Peyer's patch (tissue), 4 donors: ENCODE measurements around the gene NPTX1. TPM values are rescaled to one million over a fixed set of nuclear protein-coding genes. Genes with fewer than 3 reads are reported as not detected.

Experiments
- DNase-seq, 3 donors: peaks; one replicate each; pipeline ENCODE4 v3.0.0-alpha.2; 2017 to 2019
- H3K27ac ChIP-seq, 4 donors: fragments of 200-600 bp; sonication (generic); one replicate each; pipeline ENCODE4 v1.5.1; 2016 to 2019
- H3K27me3 ChIP-seq, 2 donors: fragments of 200-600 bp; sonication (generic); one replicate each; pipeline ENCODE4 v1.5.1; 2019
- H3K36me3 ChIP-seq, 3 donors: fragments of 200-600 bp; sonication (generic); one replicate each; pipeline ENCODE4 v1.5.1; 2016 to 2019
- H3K4me1 ChIP-seq, 4 donors: fragments of 200-600 bp; sonication (generic); one replicate each; pipeline ENCODE4 v1.5.1; 2016 to 2019
- H3K4me3 ChIP-seq, 4 donors: fragments of 200-600 bp; sonication (generic); 1 replicate in 3 of 4; 2 replicates in 1 of 4; pipeline ENCODE4 v1.5.1; 2016 to 2019; ENCODE audit warnings: mild to moderate bottlenecking in 1 of 4
- H3K9me3 ChIP-seq, 4 donors: fragments of 200-600 bp; sonication (generic); one replicate each; pipeline ENCODE4 v1.5.1; 2016 to 2019; ENCODE audit warnings: mild to moderate bottlenecking in 1 of 4
- POLR2A ChIP-seq, 2 donors: fragments of 450-650 bp; IDR thresholded peaks; one replicate each; pipeline ENCODE4 v1.5.1; 2017; ENCODE audit warnings: antibody characterized with exemption in 2 of 2, mild to moderate bottlenecking in 2 of 2, moderate library complexity in 2 of 2
- total RNA-seq, 4 donors: library from RNA; depleted of rRNA; stranded (reverse); fragments of >200 nt; gene quantifications; one replicate each; pipeline ENCODE4 v1.1.0, GENCODE V29; 2016
- TF ChIP-seq, protein P1 (sequence below), 6 experiments: fragments of 450-650 bp in 4 of 6; fragments of 200-600 bp in 2 of 6; sonication (generic) in 1 of 6; IDR thresholded peaks; one replicate each; pipeline ENCODE4 v1.5.1; 2017 to 2019; ENCODE audit warnings: antibody characterized with exemption in 6 of 6, mild to moderate bottlenecking in 3 of 6, moderate library complexity in 1 of 6

Gene NPTX1
- total RNA-seq, 4 donors from 2014 or later, result 0.80 to 1.8 TPM; not detected in 2

DNA sequence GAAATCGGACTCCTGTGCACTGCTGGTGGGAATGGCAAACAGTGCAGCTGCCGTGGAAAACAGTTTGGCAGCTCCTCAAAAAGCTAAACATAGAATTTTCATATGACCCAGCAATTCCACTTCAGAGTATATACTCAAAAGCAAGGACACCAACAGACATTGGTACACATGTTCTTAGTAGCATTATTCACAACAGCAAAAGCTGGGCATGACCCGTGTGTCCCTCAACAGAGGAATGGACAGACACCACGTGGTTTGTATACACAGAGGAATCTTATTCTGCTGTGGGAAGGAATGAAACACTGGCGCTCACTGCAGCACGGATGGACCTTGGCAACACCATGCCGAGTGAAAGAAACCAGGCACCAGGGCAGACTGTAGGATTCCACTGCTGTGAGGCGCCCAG is 16.0 kb downstream of the NPTX1 start:
- peak overlapping the region in 1 of 4 donors; percentile 22 for H3K27ac ChIP-seq
- no peaks in the 10 kb centered on the region for H3K27me3 ChIP-seq
- no peaks in the 10 kb centered on the region for H3K36me3 ChIP-seq
- H3K9me3 ChIP-seq, result no peaks in the 10 kb centered on the region
- H3K4me3 ChIP-seq, result no peak overlapping the region
- no peak for TF ChIP-seq POLR2A (IDR thresholded peaks at IDR 0.05)
- TF ChIP-seq, protein P1, sequence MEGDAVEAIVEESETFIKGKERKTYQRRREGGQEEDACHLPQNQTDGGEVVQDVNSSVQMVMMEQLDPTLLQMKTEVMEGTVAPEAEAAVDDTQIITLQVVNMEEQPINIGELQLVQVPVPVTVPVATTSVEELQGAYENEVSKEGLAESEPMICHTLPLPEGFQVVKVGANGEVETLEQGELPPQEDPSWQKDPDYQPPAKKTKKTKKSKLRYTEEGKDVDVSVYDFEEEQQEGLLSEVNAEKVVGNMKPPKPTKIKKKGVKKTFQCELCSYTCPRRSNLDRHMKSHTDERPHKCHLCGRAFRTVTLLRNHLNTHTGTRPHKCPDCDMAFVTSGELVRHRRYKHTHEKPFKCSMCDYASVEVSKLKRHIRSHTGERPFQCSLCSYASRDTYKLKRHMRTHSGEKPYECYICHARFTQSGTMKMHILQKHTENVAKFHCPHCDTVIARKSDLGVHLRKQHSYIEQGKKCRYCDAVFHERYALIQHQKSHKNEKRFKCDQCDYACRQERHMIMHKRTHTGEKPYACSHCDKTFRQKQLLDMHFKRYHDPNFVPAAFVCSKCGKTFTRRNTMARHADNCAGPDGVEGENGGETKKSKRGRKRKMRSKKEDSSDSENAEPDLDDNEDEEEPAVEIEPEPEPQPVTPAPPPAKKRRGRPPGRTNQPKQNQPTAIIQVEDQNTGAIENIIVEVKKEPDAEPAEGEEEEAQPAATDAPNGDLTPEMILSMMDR (IDR thresholded peaks at IDR 0.05), result no peak
- no peak for DNase-seq
- H3K4me1 ChIP-seq, result peaks cover 0 to 1% (median 0%) of the 10 kb centered on the region in 4 donors

DNA sequence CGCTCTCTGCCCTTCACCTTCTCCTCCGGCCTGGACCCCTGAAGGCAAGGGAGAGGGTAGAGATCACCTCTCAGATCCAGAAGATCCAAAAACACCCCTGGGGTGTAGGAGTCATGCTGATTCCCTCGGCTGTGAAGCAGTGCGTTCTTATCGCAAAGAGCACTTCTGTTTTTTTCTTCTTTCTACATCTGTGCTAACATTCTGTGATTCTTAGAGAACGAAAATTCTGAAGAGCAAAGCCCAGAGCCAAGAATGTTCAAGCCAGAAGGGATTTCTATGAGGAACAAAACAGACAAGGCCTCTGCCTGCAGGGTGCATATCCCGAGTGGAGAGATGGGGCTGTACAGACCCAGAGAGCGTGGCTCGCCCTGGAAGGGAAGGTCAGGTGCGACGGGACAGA is 17.2 kb downstream of the NPTX1 start:
- no peaks in the 10 kb centered on the region for H3K36me3 ChIP-seq
- no peak for TF ChIP-seq POLR2A (IDR thresholded peaks at IDR 0.05)
- TF ChIP-seq, protein P1 (IDR thresholded peaks at IDR 0.05), result no peak
- no peak overlapping the region for H3K27ac ChIP-seq
- H3K9me3 ChIP-seq, result no peaks in the 10 kb centered on the region
- H3K4me1 ChIP-seq, result peaks cover 0 to 3% (median under 1%) of the 10 kb centered on the region in 4 donors
- no peak for DNase-seq
- no peak overlapping the region for H3K4me3 ChIP-seq
- no peaks in the 10 kb centered on the region for H3K27me3 ChIP-seq

GRCh38 chr17:80458016-80458415 is 18.4 kb downstream of the NPTX1 start:
- Histone ChIP-seq H3K36me3 (no peaks in the 10 kb centered on the region), H3K4me3 (no peak overlapping the region), H3K9me3 (no peaks in the 10 kb centered on the region), H3K27me3 (no peaks in the 10 kb centered on the region), H3K4me1 (peaks cover 0 to 6% (median 4%) of the 10 kb centered on the region in 4 donors), H3K27ac (no peak overlapping the region)
- TF ChIP-seq, protein P1 (IDR thresholded peaks at IDR 0.05), result no peak
- TF ChIP-seq POLR2A (IDR thresholded peaks at IDR 0.05), result no peak
- DNase-seq, result no peak

DNA sequence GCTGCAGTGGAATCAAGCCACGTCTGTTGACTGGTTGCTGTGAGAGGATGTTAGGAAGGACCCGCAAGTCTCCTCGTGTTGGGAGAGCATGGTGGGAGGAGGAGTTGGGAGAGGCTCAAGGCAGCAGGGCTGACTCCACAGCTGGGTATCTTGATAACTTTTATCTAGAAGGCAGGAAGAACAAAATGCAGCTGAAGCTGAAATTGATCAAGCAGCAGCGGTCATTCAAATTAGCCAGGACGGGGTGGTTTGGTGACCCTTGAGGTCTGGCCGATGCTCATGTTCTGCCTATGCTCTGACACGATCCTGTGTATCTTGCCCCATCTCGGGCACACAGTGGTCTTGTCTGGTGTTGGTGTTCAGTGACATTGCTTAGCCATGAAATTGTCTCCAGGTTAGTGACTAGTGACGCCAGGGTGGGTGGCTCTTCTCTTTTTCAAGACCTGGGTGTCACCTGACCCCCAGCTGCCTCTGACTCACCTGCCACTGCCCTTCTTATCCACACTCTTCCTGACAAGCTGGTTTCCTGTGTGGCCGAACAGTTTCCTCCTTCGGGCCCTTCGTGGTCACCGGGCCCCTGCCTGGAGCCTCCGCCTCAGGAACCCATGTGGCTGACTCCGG is 19.1 kb downstream of the NPTX1 start:
- Histone ChIP-seq H3K27me3 (no peaks in the 10 kb centered on the region), H3K4me1 (peaks cover 0 to 6% (median 4%) of the 10 kb centered on the region in 4 donors), H3K27ac (no peak overlapping the region), H3K36me3 (no peaks in the 10 kb centered on the region), H3K4me3 (no peak overlapping the region), H3K9me3 (no peaks in the 10 kb centered on the region)
- TF ChIP-seq, protein P1 (IDR thresholded peaks at IDR 0.05), result no peak
- no peak for TF ChIP-seq POLR2A (IDR thresholded peaks at IDR 0.05)
- DNase-seq, result no peak

- H3K27ac ChIP-seq, result peak overlapping the region in 1 of 4 donors; percentile 96
- H3K27me3 ChIP-seq, result no peaks in the 10 kb centered on the region
- no peak for DNase-seq
- H3K36me3 ChIP-seq, result no peaks in the 10 kb centered on the region
- H3K9me3 ChIP-seq, result no peaks in the 10 kb centered on the region
- no peak for TF ChIP-seq POLR2A (IDR thresholded peaks at IDR 0.05)
- TF ChIP-seq, protein P1 (IDR thresholded peaks at IDR 0.05), result no peak
- H3K4me3 ChIP-seq, result no peak overlapping the region
- H3K4me1 ChIP-seq, result peaks cover 0 to 6% (median 4%) of the 10 kb centered on the region in 4 donors
Observed at GRCh38 chr17:80456465-80457235, 19.8 kb downstream of the NPTX1 start.
